ENCODE data around the gene THOC7.

THOC7 gene

GRCh38 chr3:63845215-63845614, 18.4 kb downstream of the THOC7 start:
- H3K4me3 ChIP-seq (ENCODE audit: low read length): no peak overlapping the region
- WGBS (ENCODE audit: insufficient coverage, insufficient read length): no CpG with 5 or more reads among the region's 4 CpGs

DNA sequence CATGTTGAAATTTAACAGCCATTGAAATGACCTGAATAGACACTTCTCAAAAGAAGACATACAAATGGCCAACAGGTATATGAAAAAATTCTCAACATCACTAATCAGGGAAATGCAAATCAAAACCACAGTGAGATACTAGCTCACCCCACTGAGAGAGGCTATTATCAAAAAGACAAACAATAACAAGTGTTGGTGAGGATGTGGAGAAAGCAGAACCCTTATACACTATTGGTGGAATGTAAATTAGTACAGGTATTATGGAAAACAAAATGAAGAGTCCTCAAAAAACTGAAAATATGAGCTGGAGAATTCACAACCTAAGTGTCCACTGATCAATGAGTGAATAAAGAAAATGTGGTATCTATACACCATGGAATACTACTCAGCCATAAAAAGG, 21.5 kb downstream of the THOC7 start:
- Histone ChIP-seq H3K27ac (ENCODE audit: low read length) (no peak overlapping the region), H3K36me3 (ENCODE audit: control insufficient read depth, insufficient read depth, low read length) (no peaks in the 10 kb centered on the region), H3K4me1 (ENCODE audit: control insufficient read depth, insufficient read depth, low read length) (no peaks in the 10 kb centered on the region), H3K9me3 (ENCODE audit: control insufficient read depth, insufficient read depth, low read length) (no peaks in the 10 kb centered on the region), H3K4me3 (ENCODE audit: low read length) (no peak overlapping the region), H3K27me3 (ENCODE audit: control insufficient read depth, insufficient read depth, low read length) (no peaks in the 10 kb centered on the region)
- no peak for DNase-seq (ENCODE audit: low read depth, low spot score)

More at GRCh38 chr3:63845215-63845614, 18.4 kb downstream of the THOC7 start:
- H3K4me1 ChIP-seq (ENCODE audit: control insufficient read depth, insufficient read depth, low read length): peaks cover 5% of the 10 kb centered on the region; the same call in 1 of the 2 replicates
- no peaks in the 10 kb centered on the region for H3K9me3 ChIP-seq (ENCODE audit: control insufficient read depth, insufficient read depth, low read length)
- no peak overlapping the region for H3K27ac ChIP-seq (ENCODE audit: low read length)
- H3K36me3 ChIP-seq (ENCODE audit: control insufficient read depth, insufficient read depth, low read length): no peaks in the 10 kb centered on the region
- no peak for DNase-seq (ENCODE audit: low read depth, low spot score)
- no peaks in the 10 kb centered on the region for H3K27me3 ChIP-seq (ENCODE audit: control insufficient read depth, insufficient read depth, low read length)

GRCh38 chr3:63841704-63842103, 21.9 kb downstream of the THOC7 start:
- Histone ChIP-seq H3K4me3 (ENCODE audit: low read length) (no peak overlapping the region), H3K27ac (ENCODE audit: low read length) (no peak overlapping the region), H3K36me3 (ENCODE audit: control insufficient read depth, insufficient read depth, low read length) (no peaks in the 10 kb centered on the region), H3K27me3 (ENCODE audit: control insufficient read depth, insufficient read depth, low read length) (no peaks in the 10 kb centered on the region), H3K9me3 (ENCODE audit: control insufficient read depth, insufficient read depth, low read length) (no peaks in the 10 kb centered on the region), H3K4me1 (ENCODE audit: control insufficient read depth, insufficient read depth, low read length) (no peaks in the 10 kb centered on the region)
- DNase-seq (ENCODE audit: low read depth, low spot score): no peak
- no CpG with 5 or more reads among the region's 1 CpG for WGBS (ENCODE audit: insufficient coverage, insufficient read length)

DNA sequence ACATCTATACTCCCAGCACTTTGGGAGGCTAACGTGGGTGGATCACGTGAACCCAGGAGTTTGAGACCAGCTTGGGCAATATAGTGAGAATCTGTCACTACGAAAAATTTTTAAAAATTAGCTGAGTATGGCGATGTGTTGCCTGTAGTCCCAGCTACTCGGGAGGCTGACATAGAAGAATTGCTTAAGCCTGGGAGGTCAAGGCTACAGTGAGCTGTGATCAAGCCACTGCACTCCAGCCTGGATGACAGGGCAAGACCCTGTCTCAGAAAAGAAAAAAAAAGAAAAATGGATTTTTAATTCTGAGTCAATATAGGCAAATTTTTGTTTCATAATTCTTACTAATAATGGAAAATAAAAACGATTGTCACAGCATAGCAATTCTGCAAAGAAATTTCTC, 31.2 kb downstream of the THOC7 start:
- whole genome bisulfite sequencing (ENCODE audit: insufficient coverage, insufficient read length): no CpG with 5 or more reads among the region's 6 CpGs
- H3K27ac ChIP-seq (ENCODE audit: low read length): no peak overlapping the region
- no peak overlapping the region for H3K4me3 ChIP-seq (ENCODE audit: low read length)
- no peaks in the 10 kb centered on the region for H3K27me3 ChIP-seq (ENCODE audit: control insufficient read depth, insufficient read depth, low read length)
- DNase-seq (ENCODE audit: low read depth, low spot score): no peak
- H3K9me3 ChIP-seq (ENCODE audit: control insufficient read depth, insufficient read depth, low read length): no peaks in the 10 kb centered on the region
- no peaks in the 10 kb centered on the region for H3K36me3 ChIP-seq (ENCODE audit: control insufficient read depth, insufficient read depth, low read length)
- no peaks in the 10 kb centered on the region for H3K4me1 ChIP-seq (ENCODE audit: control insufficient read depth, insufficient read depth, low read length)

DNA sequence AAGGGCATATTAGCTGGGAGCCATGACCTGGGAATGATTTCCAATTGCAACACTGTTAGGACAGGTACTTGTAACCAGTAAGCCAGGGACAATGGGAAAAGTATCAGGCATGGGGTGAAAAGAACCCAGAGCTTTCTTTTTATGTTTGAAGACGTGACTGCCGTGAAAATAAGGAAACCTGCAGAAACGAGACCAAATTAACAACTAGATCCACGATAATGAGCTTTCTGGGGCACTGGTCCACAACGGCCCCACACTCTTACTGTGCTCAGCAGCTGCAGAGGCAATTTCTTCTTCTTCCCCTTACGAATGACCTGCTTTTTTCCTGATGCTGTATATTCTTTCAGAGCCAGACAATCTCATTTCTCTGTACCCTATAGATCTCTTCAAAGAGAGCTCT, 33.1 kb downstream of the THOC7 start:
- WGBS (ENCODE audit: insufficient coverage, insufficient read length): no CpG with 5 or more reads among the region's 6 CpGs
- no peak overlapping the region for H3K4me3 ChIP-seq (ENCODE audit: low read length)
- no peaks in the 10 kb centered on the region for H3K9me3 ChIP-seq (ENCODE audit: control insufficient read depth, insufficient read depth, low read length)
- DNase-seq (ENCODE audit: low read depth, low spot score): no peak
- no peaks in the 10 kb centered on the region for H3K4me1 ChIP-seq (ENCODE audit: control insufficient read depth, insufficient read depth, low read length)
- no peaks in the 10 kb centered on the region for H3K36me3 ChIP-seq (ENCODE audit: control insufficient read depth, insufficient read depth, low read length)
- H3K27me3 ChIP-seq (ENCODE audit: control insufficient read depth, insufficient read depth, low read length): no peaks in the 10 kb centered on the region
- no peak overlapping the region for H3K27ac ChIP-seq (ENCODE audit: low read length)

- Histone ChIP-seq H3K27ac (ENCODE audit: low read length) (no peak overlapping the region), H3K4me3 (ENCODE audit: low read length) (no peak overlapping the region), H3K9me3 (ENCODE audit: control insufficient read depth, insufficient read depth, low read length) (no peaks in the 10 kb centered on the region), H3K36me3 (ENCODE audit: control insufficient read depth, insufficient read depth, low read length) (no peaks in the 10 kb centered on the region), H3K4me1 (ENCODE audit: control insufficient read depth, insufficient read depth, low read length) (no peaks in the 10 kb centered on the region), H3K27me3 (ENCODE audit: control insufficient read depth, insufficient read depth, low read length) (no peaks in the 10 kb centered on the region)
- WGBS (ENCODE audit: insufficient coverage, insufficient read length): no CpG with 5 or more reads among the region's 4 CpGs
- no peak for DNase-seq (ENCODE audit: low read depth, low spot score)
These were observed 39.3 kb downstream of the THOC7 start for GRCh38 chr3:63824309-63824708.

DNA sequence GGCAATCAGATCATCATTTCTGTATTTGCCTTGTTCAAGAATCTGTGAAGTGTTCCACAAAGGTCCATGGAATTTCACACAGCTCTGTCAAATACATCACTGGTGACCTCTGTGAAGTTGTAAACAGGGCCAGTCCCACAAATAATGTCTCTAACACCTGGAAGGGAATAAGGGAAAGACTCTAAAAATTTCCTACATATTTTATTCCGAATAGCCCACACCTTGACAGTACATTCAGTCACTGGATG, 44.5 kb downstream of the THOC7 start, which contains the start of gene C3orf49:
Gene C3orf49, plus strand, starts transcription at position 149 of the 248 bp plus-strand sequence. CDS start 173 bp downstream, outside the sequence.
- Histone ChIP-seq H3K9me3 (ENCODE audit: control insufficient read depth, insufficient read depth, low read length) (no peaks in the 10 kb centered on the region), H3K27ac (ENCODE audit: low read length) (no peak within 1 kb of the TSS), H3K27me3 (ENCODE audit: control insufficient read depth, insufficient read depth, low read length) (no peaks in the 10 kb centered on the region), H3K4me3 (ENCODE audit: low read length) (no peak within 1 kb of the TSS), H3K4me1 (ENCODE audit: control insufficient read depth, insufficient read depth, low read length) (no peaks in the 10 kb centered on the region; the same call in 1 of the 2 replicates), H3K36me3 (ENCODE audit: control insufficient read depth, insufficient read depth, low read length) (no peaks in the 10 kb centered on the region)
- no peak for DNase-seq (ENCODE audit: low read depth, low spot score)
- no CpG with 5 or more reads among the region's 1 CpG for WGBS (ENCODE audit: insufficient coverage, insufficient read length)

DNA sequence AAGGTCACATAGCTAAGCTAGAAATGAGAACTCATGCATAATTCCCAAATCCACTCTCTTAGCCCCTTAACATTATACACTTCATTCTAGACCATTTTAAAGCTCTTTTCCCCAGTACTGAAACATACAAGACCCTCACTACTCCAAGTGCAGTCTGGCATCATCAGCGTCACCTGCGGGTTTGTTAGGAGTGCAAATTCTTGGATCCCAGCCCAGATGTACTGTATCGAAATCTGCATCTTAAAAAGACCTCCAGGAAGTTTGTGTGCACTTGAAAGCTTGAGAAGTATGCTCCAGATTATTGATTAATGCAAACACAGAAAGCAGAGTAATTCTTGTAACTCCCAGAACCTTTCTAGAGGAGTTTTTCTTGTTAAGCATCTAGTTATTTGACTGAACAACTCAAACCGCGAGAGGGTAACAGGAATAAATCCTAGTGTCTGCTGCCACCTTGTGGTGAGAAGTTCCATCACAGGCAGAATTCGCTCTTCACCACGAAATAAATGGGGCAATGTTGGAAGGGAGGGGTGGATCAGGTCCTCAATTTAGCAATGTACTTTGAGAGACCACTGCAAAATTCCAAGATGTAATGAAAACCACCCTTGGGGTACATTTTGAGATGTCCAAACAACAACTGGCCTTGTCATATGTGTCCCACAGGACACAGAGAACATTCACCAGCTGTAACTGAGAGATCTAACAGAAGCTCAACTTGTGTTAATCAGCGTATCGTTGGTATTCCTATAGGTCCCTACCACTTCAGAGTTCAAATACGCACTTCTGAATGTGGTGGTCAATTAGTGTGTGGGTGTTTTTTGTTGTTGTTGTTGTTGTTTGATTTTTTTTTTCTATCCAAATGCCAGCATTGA, 45.1 kb downstream of the THOC7 start:
- Histone ChIP-seq H3K4me1 (ENCODE audit: control insufficient read depth, insufficient read depth, low read length) (no peaks in the 10 kb centered on the region; the same call in 1 of the 2 replicates), H3K27me3 (ENCODE audit: control insufficient read depth, insufficient read depth, low read length) (no peaks in the 10 kb centered on the region), H3K9me3 (ENCODE audit: control insufficient read depth, insufficient read depth, low read length) (no peaks in the 10 kb centered on the region), H3K4me3 (ENCODE audit: low read length) (no peak overlapping the region), H3K27ac (ENCODE audit: low read length) (no peak overlapping the region), H3K36me3 (ENCODE audit: control insufficient read depth, insufficient read depth, low read length) (no peaks in the 10 kb centered on the region)
- WGBS (ENCODE audit: insufficient coverage, insufficient read length): no CpG with 5 or more reads among the region's 10 CpGs
- DNase-seq (ENCODE audit: low read depth, low spot score): peak; percentile 45

DNA sequence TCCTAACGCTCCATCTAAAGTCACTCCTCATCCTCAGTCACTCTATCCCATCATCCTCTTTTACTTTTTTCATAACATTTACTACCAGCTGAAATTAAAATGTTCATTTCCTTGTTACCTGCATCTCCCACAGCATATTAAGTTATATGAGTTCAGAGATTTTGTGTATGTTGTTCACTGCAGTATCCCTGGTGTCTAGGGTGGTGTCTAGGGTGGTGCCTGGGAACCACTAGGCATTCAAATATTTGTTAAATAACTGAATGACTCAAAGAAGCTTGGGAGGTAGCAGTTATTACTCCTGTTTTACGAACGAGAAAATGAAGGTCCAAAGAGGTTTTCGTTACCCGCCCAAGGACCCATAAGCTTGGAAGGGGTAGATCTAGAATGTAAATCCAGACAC, 46.4 kb downstream of the THOC7 start:
- Histone ChIP-seq H3K4me3 (ENCODE audit: low read length) (no peak overlapping the region), H3K27me3 (ENCODE audit: control insufficient read depth, insufficient read depth, low read length) (no peaks in the 10 kb centered on the region), H3K4me1 (ENCODE audit: control insufficient read depth, insufficient read depth, low read length) (no peaks in the 10 kb centered on the region; the same call in 1 of the 2 replicates), H3K27ac (ENCODE audit: low read length) (no peak overlapping the region), H3K36me3 (ENCODE audit: control insufficient read depth, insufficient read depth, low read length) (no peaks in the 10 kb centered on the region), H3K9me3 (ENCODE audit: control insufficient read depth, insufficient read depth, low read length) (no peaks in the 10 kb centered on the region)
- no peak for DNase-seq (ENCODE audit: low read depth, low spot score)
- WGBS (ENCODE audit: insufficient coverage, insufficient read length): 100% methylated on average over 1 of the region's 5 CpGs

GRCh38 chr3:63814237-63814636, 49.4 kb downstream of the THOC7 start:
- H3K36me3 ChIP-seq (ENCODE audit: control insufficient read depth, insufficient read depth, low read length): no peaks in the 10 kb centered on the region
- DNase-seq (ENCODE audit: low read depth, low spot score): no peak

DNA sequence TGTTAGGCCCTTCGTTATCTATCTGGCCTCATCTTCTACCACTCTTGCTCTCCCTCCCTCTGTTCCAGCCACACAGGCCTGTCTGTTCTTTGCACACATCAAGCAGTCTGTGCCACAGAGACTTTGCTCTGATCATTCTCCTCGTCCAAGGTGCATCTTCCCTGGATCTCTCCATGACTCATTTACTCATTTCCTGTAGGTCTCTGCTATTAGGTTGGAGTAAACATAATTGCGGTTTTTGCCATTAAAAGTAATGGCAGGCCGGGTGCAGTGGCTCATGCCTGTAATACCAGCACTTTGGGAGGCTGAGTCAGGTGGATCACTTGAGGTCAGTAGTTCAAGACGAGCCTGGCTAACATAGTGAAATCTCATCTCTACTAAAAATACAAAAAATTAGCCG, 54.0 kb downstream of the THOC7 start:
- Histone ChIP-seq H3K27me3 (ENCODE audit: control insufficient read depth, insufficient read depth, low read length) (no peaks in the 10 kb centered on the region), H3K4me1 (ENCODE audit: control insufficient read depth, insufficient read depth, low read length) (no peaks in the 10 kb centered on the region; the same call in 1 of the 2 replicates), H3K27ac (ENCODE audit: low read length) (no peak overlapping the region), H3K9me3 (ENCODE audit: control insufficient read depth, insufficient read depth, low read length) (no peaks in the 10 kb centered on the region), H3K36me3 (ENCODE audit: control insufficient read depth, insufficient read depth, low read length) (no peaks in the 10 kb centered on the region), H3K4me3 (ENCODE audit: low read length) (no peak overlapping the region)
- no peak for DNase-seq (ENCODE audit: low read depth, low spot score)
- WGBS (ENCODE audit: insufficient coverage, insufficient read length): no CpG with 5 or more reads among the region's 6 CpGs

More at GRCh38 chr3:63814237-63814636, 49.4 kb downstream of the THOC7 start:
- Histone ChIP-seq H3K9me3 (ENCODE audit: control insufficient read depth, insufficient read depth, low read length) (no peaks in the 10 kb centered on the region), H3K27ac (ENCODE audit: low read length) (no peak overlapping the region), H3K27me3 (ENCODE audit: control insufficient read depth, insufficient read depth, low read length) (no peaks in the 10 kb centered on the region), H3K4me1 (ENCODE audit: control insufficient read depth, insufficient read depth, low read length) (no peaks in the 10 kb centered on the region; the same call in 1 of the 2 replicates), H3K4me3 (ENCODE audit: low read length) (no peak overlapping the region)
- WGBS (ENCODE audit: insufficient coverage, insufficient read length): no CpG with 5 or more reads among the region's 3 CpGs

All from iPS DF 6.9 (cell line).